Ascending aorta (tissue), 2 donors: ENCODE results near the gene PNN. TPM values are rescaled to one million over a fixed set of nuclear protein-coding genes. Genes with fewer than 3 reads are reported as not detected.
"Not testable (repeated sequence)": the region's sequence is repeated elsewhere in the genome, so short reads cannot be mapped to it uniquely, and the experiment has no call there.

Source experiments
- DNase-seq, 2 donors: peaks; one replicate each; pipeline ENCODE4 v3.0.0-alpha.2; 2019; ENCODE audit warnings: low spot score in 2 of 2
- H3K27ac ChIP-seq, 2 donors: fragments of 200-600 bp; sonication (generic); one replicate each; pipeline ENCODE4 v1.5.1; 2016 to 2017; ENCODE audit warnings: mild to moderate bottlenecking in 1 of 2
- H3K27me3 ChIP-seq: fragments of 200-600 bp; sonication (generic); one replicate; pipeline ENCODE4 v1.5.1; 2017
- H3K36me3 ChIP-seq, 2 donors: fragments of 200-600 bp; sonication (generic); one replicate each; pipeline ENCODE4 v1.5.1; 2016
- H3K4me1 ChIP-seq, 2 donors: fragments of 200-600 bp; sonication (generic); one replicate each; pipeline ENCODE4 v1.5.1; 2016 to 2017; ENCODE audit warnings: mild to moderate bottlenecking in 1 of 2
- H3K4me3 ChIP-seq, 2 donors: fragments of 200-600 bp; sonication (generic); one replicate each; pipeline ENCODE4 v1.5.1; 2016 to 2017; ENCODE audit warnings: mild to moderate bottlenecking in 1 of 2
- H3K9me3 ChIP-seq, 2 donors: fragments of 200-600 bp; sonication (generic); one replicate each; pipeline ENCODE4 v1.5.1; 2016
- intact Hi-C: fragments of 100-400 bp; cut with DNase I; formaldehyde crosslinking; loops from one replicate; pipeline ENCODE4 v1.15.1; 2023
- total RNA-seq: library from RNA; depleted of rRNA; stranded (reverse); fragments of >200 nt; gene quantifications from one replicate; pipeline ENCODE4 v1.1.0, GENCODE V29; 2016
- TF ChIP-seq, protein P1 (sequence below), 3 experiments: fragments of 200-600 bp in 2 of 3; fragments of 450-650 bp in 1 of 3; sonication (generic) in 2 of 3; IDR thresholded peaks; one replicate each; pipeline ENCODE4 v1.5.1; 2016 to 2019; ENCODE audit warnings: antibody characterized with exemption in 3 of 3, mild to moderate bottlenecking in 1 of 3, moderate library complexity in 1 of 3

PNN gene
- 19.3 TPM for total RNA-seq

DNA sequence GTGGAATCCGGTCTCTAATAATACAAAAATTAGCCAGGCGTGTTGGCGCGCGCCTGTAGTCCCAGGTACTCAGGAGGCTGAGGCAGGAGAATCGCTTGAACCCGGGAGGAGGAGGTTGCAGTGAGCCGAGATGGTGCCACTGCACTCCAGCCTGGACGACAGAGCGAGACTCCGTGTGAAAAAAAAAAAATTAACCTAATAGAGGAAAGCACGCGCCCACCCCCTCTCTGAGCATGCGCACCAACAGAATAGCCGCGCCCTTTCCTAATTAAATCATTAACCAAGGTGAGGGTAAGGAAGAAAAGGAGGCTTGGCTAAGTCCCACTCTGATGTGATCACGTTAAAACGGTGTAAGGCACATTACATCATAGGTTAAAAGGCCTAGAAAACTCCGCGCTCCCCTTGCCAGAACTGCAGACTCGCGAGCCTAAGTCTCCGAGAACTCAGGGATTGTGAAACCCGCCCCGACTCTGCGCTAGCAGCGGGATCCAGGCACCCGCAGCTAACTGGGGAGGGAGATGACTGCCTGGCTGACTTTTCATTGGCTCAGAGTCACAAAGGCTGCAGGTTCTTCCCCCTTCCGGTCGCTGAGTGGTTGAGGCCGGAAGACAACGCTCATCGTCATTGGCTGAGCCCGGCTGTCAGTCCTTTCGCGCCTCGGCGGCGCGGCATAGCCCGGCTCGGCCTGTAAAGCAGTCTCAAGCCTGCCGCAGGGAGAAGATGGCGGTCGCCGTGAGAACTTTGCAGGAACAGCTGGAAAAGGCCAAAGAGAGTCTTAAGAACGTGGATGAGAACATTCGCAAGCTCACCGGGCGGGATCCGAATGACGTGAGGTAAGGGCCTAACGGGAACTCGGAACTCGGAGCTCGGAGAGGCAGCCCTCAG lies at the start of gene PNN:
TSS of gene PNN (plus strand) at position 695 of the 885 bp plus-strand sequence. CDS start at position 721, 26 bp downstream.
- peaks cover 5 to 16% of the 10 kb centered on the region in 2 donors for H3K4me1 ChIP-seq
- peaks cover 34% of the 10 kb centered on the region in 2 donors for H3K36me3 ChIP-seq
- H3K27me3 ChIP-seq = no peaks in the 10 kb centered on the region
- H3K9me3 ChIP-seq = no peaks in the 10 kb centered on the region
- DNase-seq = peak; percentile 92 to 99
- intact Hi-C loops = loop anchor here (1.0 to 2.0 kb wide), 4 partner anchors 60 to 256 kb away; partner anchors contain the start of genes GEMIN2 and SEC23A
- H3K27ac ChIP-seq = peak within 1 kb of the TSS; percentile 94 to 95
- TF ChIP-seq, protein P1, sequence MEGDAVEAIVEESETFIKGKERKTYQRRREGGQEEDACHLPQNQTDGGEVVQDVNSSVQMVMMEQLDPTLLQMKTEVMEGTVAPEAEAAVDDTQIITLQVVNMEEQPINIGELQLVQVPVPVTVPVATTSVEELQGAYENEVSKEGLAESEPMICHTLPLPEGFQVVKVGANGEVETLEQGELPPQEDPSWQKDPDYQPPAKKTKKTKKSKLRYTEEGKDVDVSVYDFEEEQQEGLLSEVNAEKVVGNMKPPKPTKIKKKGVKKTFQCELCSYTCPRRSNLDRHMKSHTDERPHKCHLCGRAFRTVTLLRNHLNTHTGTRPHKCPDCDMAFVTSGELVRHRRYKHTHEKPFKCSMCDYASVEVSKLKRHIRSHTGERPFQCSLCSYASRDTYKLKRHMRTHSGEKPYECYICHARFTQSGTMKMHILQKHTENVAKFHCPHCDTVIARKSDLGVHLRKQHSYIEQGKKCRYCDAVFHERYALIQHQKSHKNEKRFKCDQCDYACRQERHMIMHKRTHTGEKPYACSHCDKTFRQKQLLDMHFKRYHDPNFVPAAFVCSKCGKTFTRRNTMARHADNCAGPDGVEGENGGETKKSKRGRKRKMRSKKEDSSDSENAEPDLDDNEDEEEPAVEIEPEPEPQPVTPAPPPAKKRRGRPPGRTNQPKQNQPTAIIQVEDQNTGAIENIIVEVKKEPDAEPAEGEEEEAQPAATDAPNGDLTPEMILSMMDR (IDR thresholded peaks at IDR 0.05) = no peak
- peak within 1 kb of the TSS; percentile 72 to 92 for H3K4me3 ChIP-seq

DNA sequence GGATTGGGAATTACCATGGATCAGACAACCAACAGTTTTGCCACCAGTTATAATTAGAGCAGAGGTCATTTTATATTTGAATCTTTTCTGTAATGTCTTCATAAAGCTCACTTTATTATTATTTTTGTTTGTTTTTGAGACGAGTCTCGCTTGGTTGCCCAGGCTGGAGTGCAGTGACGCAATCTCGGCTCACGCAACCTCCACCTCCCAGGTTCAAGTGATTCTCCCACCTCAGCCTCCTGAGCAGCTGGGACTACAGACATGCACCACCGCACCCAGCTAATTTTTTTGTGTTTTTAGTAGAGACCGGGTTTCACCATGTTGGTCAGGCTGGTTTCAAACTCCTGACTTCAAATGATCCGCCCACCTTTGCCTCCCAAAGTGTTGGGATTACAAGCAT lies 37.2 kb upstream of the PNN start:
- intact Hi-C loops, H3K4me1 ChIP-seq, H3K27ac ChIP-seq, H3K27me3 ChIP-seq, H3K9me3 ChIP-seq, H3K4me3 ChIP-seq, DNase-seq: not testable (repeated sequence)
- peaks cover 30 to 54% of the 10 kb centered on the region in 2 donors for H3K36me3 ChIP-seq

GRCh38 chr14:39138440-39138839 lies 36.6 kb upstream of the PNN start:
- no peaks in the 10 kb centered on the region for H3K9me3 ChIP-seq
- H3K27ac ChIP-seq = no peak overlapping the region
- no peaks in the 10 kb centered on the region for H3K27me3 ChIP-seq
- TF ChIP-seq, protein P1 (IDR thresholded peaks at IDR 0.05) = no peak
- H3K36me3 ChIP-seq = peaks cover 32 to 58% of the 10 kb centered on the region in 2 donors
- intact Hi-C loops = no loop called here
- DNase-seq = no peak
- no peaks in the 10 kb centered on the region for H3K4me1 ChIP-seq
- H3K4me3 ChIP-seq = no peak overlapping the region

DNA sequence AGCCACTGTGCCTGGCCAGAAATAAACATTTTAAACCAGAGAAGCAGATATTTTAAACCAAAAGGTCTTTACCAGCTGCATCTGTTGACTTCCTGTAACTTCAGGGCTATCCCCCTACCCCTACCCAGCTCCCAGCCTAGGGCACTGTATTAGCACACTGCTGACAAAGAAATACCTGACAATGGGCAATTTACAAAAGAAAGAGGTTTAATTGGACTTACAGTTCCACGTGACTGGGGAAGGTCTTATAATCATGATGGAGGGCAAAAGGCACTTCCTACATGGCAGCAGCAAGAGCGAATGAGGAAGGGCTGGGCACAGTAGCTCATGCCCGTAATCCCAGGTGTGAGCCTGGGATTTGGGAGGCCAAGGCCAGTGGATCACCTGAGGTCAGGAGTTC lies 34.9 kb upstream of the PNN start:
- H3K9me3 ChIP-seq = no peaks in the 10 kb centered on the region
- H3K27ac ChIP-seq = no peak overlapping the region
- H3K36me3 ChIP-seq = peaks cover 25 to 46% of the 10 kb centered on the region in 2 donors
- H3K4me3 ChIP-seq = no peak overlapping the region
- DNase-seq = no peak
- TF ChIP-seq, protein P1 (IDR thresholded peaks at IDR 0.05) = no peak
- no peaks in the 10 kb centered on the region for H3K4me1 ChIP-seq
- H3K27me3 ChIP-seq = no peaks in the 10 kb centered on the region
- intact Hi-C loops = no loop called here

DNA sequence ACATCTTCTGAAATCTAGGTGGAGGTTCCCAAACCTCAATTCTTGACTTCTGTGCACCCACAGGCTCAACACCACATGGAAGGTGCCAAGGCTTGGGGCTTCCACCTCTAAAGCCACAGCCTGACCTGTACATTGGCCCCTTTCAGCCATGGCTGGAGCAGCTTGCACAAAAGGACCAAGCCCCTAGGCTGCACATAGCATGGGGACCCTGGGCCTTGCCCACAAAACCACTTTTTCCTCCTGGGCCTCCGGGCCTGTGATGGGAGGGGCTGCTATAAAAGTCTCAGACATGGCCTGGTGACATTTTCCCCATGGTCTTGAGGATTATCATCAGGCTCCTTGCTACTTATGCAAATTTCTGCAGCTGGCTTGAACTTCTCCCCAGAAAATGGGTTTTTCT lies 33.4 kb upstream of the PNN start:
- intact Hi-C loops, H3K27ac ChIP-seq, H3K4me3 ChIP-seq, DNase-seq, H3K9me3 ChIP-seq, H3K4me1 ChIP-seq, H3K27me3 ChIP-seq: not testable (repeated sequence)
- H3K36me3 ChIP-seq = peaks cover 11 to 39% of the 10 kb centered on the region in 2 donors

- intact Hi-C loops, H3K4me1 ChIP-seq, DNase-seq, H3K9me3 ChIP-seq, H3K27ac ChIP-seq, H3K4me3 ChIP-seq, H3K27me3 ChIP-seq: not testable (repeated sequence)
- H3K36me3 ChIP-seq = peaks cover 11 to 30% of the 10 kb centered on the region in 2 donors
Observed at GRCh38 chr14:39143226-39143625, 31.8 kb upstream of the PNN start.

DNA sequence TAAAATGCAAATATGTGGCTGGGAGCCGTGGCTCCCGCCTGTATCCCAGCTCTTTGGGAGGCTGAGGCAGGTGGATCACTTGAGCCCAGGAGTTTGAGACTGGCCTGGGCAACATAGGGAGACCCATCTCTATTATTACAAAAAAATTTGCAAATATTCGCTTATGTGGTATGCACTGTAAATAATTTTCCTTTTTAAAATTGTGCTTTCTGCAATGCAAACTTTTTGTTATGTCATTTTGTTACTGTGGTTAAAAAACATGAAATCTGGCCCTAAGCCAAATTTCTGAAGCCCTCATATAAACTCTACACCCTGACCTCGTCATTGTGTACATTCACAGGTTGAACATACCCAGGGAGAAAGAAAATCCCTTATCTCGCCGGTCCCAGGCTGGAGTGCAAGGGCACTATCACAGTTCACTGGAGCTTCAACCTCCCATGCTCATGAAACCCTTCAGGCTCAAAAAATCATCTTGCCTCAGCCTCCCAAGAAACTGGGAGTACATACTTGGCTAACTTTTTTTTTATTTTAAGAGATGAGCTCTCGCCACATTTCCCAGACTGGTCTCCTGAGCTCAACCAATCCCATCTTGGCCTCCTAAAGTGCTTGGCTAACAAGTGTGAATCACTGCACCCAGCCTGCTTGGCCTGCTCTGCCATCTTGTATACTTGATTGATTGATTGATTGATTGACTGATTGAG lies 29.6 kb upstream of the PNN start:
- no peaks in the 10 kb centered on the region for H3K9me3 ChIP-seq
- H3K4me3 ChIP-seq = no peak overlapping the region
- H3K27me3 ChIP-seq = no peaks in the 10 kb centered on the region
- peaks cover 4 to 36% of the 10 kb centered on the region in 2 donors for H3K36me3 ChIP-seq
- intact Hi-C loops = no loop called here
- H3K4me1 ChIP-seq = no peaks in the 10 kb centered on the region
- DNase-seq = no peak
- TF ChIP-seq, protein P1 (IDR thresholded peaks at IDR 0.05) = no peak
- H3K27ac ChIP-seq = no peak overlapping the region
